Measurements from ENCODE around the gene SUB1.

GRCh38 chr5:32552936-32553335, 32.4 kb upstream of the SUB1 start:
- TF ChIP-seq ZNF565 (CRISPR knock-in tag; conservative IDR thresholded peaks at IDR 0.05; ENCODE audit: low read depth), result no peak
- no peak for TF ChIP-seq ZNF8 (CRISPR knock-in tag; IDR thresholded peaks at IDR 0.05)
- TF ChIP-seq, protein P1, sequence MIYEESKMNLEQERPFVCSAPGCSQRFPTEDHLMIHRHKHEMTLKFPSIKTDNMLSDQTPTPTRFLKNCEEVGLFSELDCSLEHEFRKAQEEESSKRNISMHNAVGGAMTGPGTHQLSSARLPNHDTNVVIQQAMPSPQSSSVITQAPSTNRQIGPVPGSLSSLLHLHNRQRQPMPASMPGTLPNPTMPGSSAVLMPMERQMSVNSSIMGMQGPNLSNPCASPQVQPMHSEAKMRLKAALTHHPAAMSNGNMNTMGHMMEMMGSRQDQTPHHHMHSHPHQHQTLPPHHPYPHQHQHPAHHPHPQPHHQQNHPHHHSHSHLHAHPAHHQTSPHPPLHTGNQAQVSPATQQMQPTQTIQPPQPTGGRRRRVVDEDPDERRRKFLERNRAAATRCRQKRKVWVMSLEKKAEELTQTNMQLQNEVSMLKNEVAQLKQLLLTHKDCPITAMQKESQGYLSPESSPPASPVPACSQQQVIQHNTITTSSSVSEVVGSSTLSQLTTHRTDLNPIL (CRISPR knock-in tag; IDR thresholded peaks at IDR 0.05; ENCODE audit: low read depth), result no peak
- no peak for TF ChIP-seq ZNF70 (CRISPR knock-in tag; IDR thresholded peaks at IDR 0.05)
- no peak for TF ChIP-seq PPARA (CRISPR knock-in tag; IDR thresholded peaks at IDR 0.05; ENCODE audit: borderline replicate concordance)
- TF ChIP-seq, protein P2, sequence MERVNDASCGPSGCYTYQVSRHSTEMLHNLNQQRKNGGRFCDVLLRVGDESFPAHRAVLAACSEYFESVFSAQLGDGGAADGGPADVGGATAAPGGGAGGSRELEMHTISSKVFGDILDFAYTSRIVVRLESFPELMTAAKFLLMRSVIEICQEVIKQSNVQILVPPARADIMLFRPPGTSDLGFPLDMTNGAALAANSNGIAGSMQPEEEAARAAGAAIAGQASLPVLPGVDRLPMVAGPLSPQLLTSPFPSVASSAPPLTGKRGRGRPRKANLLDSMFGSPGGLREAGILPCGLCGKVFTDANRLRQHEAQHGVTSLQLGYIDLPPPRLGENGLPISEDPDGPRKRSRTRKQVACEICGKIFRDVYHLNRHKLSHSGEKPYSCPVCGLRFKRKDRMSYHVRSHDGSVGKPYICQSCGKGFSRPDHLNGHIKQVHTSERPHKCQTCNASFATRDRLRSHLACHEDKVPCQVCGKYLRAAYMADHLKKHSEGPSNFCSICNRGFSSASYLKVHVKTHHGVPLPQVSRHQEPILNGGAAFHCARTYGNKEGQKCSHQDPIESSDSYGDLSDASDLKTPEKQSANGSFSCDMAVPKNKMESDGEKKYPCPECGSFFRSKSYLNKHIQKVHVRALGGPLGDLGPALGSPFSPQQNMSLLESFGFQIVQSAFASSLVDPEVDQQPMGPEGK (CRISPR knock-in tag; IDR thresholded peaks at IDR 0.05; ENCODE audit: borderline replicate concordance), result no peak
- no peak for TF ChIP-seq GLIS3 (CRISPR knock-in tag; IDR thresholded peaks at IDR 0.05)
- no peak for TF ChIP-seq ZFP30 (CRISPR knock-in tag; IDR thresholded peaks at IDR 0.05)
- TF ChIP-seq ARNTL (CRISPR knock-in tag; IDR thresholded peaks at IDR 0.05; ENCODE audit: borderline replicate concordance, low read depth), result no peak
- TF ChIP-seq, protein P3, sequence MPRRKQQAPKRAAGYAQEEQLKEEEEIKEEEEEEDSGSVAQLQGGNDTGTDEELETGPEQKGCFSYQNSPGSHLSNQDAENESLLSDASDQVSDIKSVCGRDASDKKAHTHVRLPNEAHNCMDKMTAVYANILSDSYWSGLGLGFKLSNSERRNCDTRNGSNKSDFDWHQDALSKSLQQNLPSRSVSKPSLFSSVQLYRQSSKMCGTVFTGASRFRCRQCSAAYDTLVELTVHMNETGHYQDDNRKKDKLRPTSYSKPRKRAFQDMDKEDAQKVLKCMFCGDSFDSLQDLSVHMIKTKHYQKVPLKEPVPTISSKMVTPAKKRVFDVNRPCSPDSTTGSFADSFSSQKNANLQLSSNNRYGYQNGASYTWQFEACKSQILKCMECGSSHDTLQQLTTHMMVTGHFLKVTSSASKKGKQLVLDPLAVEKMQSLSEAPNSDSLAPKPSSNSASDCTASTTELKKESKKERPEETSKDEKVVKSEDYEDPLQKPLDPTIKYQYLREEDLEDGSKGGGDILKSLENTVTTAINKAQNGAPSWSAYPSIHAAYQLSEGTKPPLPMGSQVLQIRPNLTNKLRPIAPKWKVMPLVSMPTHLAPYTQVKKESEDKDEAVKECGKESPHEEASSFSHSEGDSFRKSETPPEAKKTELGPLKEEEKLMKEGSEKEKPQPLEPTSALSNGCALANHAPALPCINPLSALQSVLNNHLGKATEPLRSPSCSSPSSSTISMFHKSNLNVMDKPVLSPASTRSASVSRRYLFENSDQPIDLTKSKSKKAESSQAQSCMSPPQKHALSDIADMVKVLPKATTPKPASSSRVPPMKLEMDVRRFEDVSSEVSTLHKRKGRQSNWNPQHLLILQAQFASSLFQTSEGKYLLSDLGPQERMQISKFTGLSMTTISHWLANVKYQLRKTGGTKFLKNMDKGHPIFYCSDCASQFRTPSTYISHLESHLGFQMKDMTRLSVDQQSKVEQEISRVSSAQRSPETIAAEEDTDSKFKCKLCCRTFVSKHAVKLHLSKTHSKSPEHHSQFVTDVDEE (CRISPR knock-in tag; IDR thresholded peaks at IDR 0.05), result no peak
